Measurements from ENCODE around the gene PAK4.

Gene PAK4

GRCh38 chr19:39183104-39183503 lies 57.5 kb downstream of the PAK4 start:
- no peak for DNase-seq

GRCh38 chr19:39186391-39186790 lies 60.8 kb downstream of the PAK4 start:
- no peak for DNase-seq

GRCh38 chr19:39187552-39187943 lies 62.0 kb downstream of the PAK4 start:
- DNase-seq = no peak

GRCh38 chr19:39188960-39189359 lies 63.4 kb downstream of the PAK4 start:
- DNase-seq = no peak

- no peak for DNase-seq
Measured at GRCh38 chr19:39190768-39191167, 65.2 kb downstream of the PAK4 start.

GRCh38 chr19:39192846-39193245 lies 67.3 kb downstream of the PAK4 start:
- DNase-seq = no peak

- DNase-seq = no peak
Measured at GRCh38 chr19:39193803-39194202, 68.2 kb downstream of the PAK4 start.

- DNase-seq = no peak
Measured at GRCh38 chr19:39194832-39195542, 69.4 kb downstream of the PAK4 start.

GRCh38 chr19:39195755-39196154 lies 70.2 kb downstream of the PAK4 start:
- no peak for DNase-seq

GRCh38 chr19:39196320-39196719 lies 70.7 kb downstream of the PAK4 start:
- DNase-seq = no peak

GRCh38 chr19:39196860-39197562 lies 71.4 kb downstream of the PAK4 start, which contains the start of gene NCCRP1:
Gene NCCRP1, plus strand, starts transcription at chr19:39196964. Its CDS starts 19 bp downstream, at chr19:39196983.
- no peak for DNase-seq

- no peak for DNase-seq
Measured at GRCh38 chr19:39197808-39198207, 72.2 kb downstream of the PAK4 start.

GRCh38 chr19:39199025-39199424 lies 73.4 kb downstream of the PAK4 start:
- DNase-seq = no peak

GRCh38 chr19:39200066-39200802 lies 74.6 kb downstream of the PAK4 start:
- DNase-seq = no peak

- no peak for DNase-seq
Measured at GRCh38 chr19:39200803-39201115, 75.2 kb downstream of the PAK4 start.

GRCh38 chr19:39202998-39203355 lies 77.4 kb downstream of the PAK4 start:
- DNase-seq = no peak

- no peak for DNase-seq
Measured at GRCh38 chr19:39203372-39204341, 78.1 kb downstream of the PAK4 start, which contains the start of gene SYCN. Gene SYCN, minus strand, starts transcription at chr19:39204263. Its CDS starts 9 bp downstream, at chr19:39204254.

GRCh38 chr19:39205449-39205764 lies 79.8 kb downstream of the PAK4 start:
- DNase-seq = no peak

- DNase-seq = no peak
Measured at GRCh38 chr19:39206122-39206521, 80.5 kb downstream of the PAK4 start.

- DNase-seq = no peak
Measured at GRCh38 chr19:39207293-39207836, 81.8 kb downstream of the PAK4 start.

GRCh38 chr19:39208175-39208795 lies 82.7 kb downstream of the PAK4 start:
- DNase-seq = no peak

GRCh38 chr19:39209196-39209595 lies 83.6 kb downstream of the PAK4 start:
- no peak for DNase-seq
